HG03571 (cell line): ENCODE data around the gene SLIT3.
"Not testable (repeated sequence)": the region's sequence is repeated elsewhere in the genome, so short reads cannot be mapped to it uniquely, and the experiment has no call there.

Experiments
- ATAC-seq: cut with Tn5 transposase; IDR thresholded peaks from one replicate; pipeline ENCODE4 v1.9.1; 2021; ENCODE audit not compliant: unreplicated experiment

Gene SLIT3

GRCh38 chr5:169222934-169223594 is 77.9 kb downstream of the SLIT3 start:
- no peak for ATAC-seq

- ATAC-seq: no peak
These were observed 79.4 kb downstream of the SLIT3 start for GRCh38 chr5:169221519-169221918.

GRCh38 chr5:169219961-169220360 is 81.0 kb downstream of the SLIT3 start:
- ATAC-seq: no peak

- ATAC-seq: no peak
These were observed 81.6 kb downstream of the SLIT3 start for GRCh38 chr5:169219351-169219750.

- ATAC-seq: no peak
These were observed 82.1 kb downstream of the SLIT3 start for GRCh38 chr5:169218861-169219260.

- no peak for ATAC-seq
These were observed 82.8 kb downstream of the SLIT3 start for GRCh38 chr5:169218176-169218575.

- no peak for ATAC-seq
These were observed 84.1 kb downstream of the SLIT3 start for GRCh38 chr5:169216866-169217265.

- no peak for ATAC-seq
These were observed 87.5 kb downstream of the SLIT3 start for GRCh38 chr5:169213479-169213878.

GRCh38 chr5:169211761-169212160 is 89.2 kb downstream of the SLIT3 start:
- not testable (repeated sequence) for ATAC-seq

GRCh38 chr5:169204788-169205400 is 96.0 kb downstream of the SLIT3 start:
- ATAC-seq: no peak

- ATAC-seq: no peak
These were observed 98.0 kb downstream of the SLIT3 start for GRCh38 chr5:169202969-169203368.

- no peak for ATAC-seq
These were observed 99.3 kb downstream of the SLIT3 start for GRCh38 chr5:169201597-169201996.

GRCh38 chr5:169200125-169200778 is 100.7 kb downstream of the SLIT3 start:
- ATAC-seq: no peak

- no peak for ATAC-seq
These were observed 103.6 kb downstream of the SLIT3 start for GRCh38 chr5:169197343-169197742.

GRCh38 chr5:169196059-169196458 is 104.9 kb downstream of the SLIT3 start:
- no peak for ATAC-seq

- ATAC-seq: no peak
These were observed 105.3 kb downstream of the SLIT3 start for GRCh38 chr5:169195601-169196000.

GRCh38 chr5:169192536-169192935 is 108.4 kb downstream of the SLIT3 start:
- no peak for ATAC-seq

- ATAC-seq: no peak
These were observed 110.1 kb downstream of the SLIT3 start for GRCh38 chr5:169190849-169191248.

- no peak for ATAC-seq
These were observed 115.3 kb downstream of the SLIT3 start for GRCh38 chr5:169185626-169186025.

- ATAC-seq: no peak
These were observed 117.4 kb downstream of the SLIT3 start for GRCh38 chr5:169183576-169183975.

GRCh38 chr5:169182797-169183196 is 118.1 kb downstream of the SLIT3 start:
- no peak for ATAC-seq

- ATAC-seq: no peak
These were observed 119.1 kb downstream of the SLIT3 start for GRCh38 chr5:169181814-169182213.
